IMR-90 (cell line): Measurements from ENCODE around the gene PLEKHA8. TPM values are rescaled to one million over a fixed set of nuclear protein-coding genes. Genes with fewer than 3 reads are reported as not detected.

Experiments
- ATAC-seq: fragments of 200-7000 bp; cut with Tn5 transposase; 2 replicates; pipeline ENCODE4 v1.9.1; 2020; ENCODE audit warnings: low read depth, mild to moderate bottlenecking, moderate library complexity
- BruUV-seq: library from RNA; stranded (reverse); fragments of 400-500 nt; replicated peaks from 2 replicates; lab custom pipeline; 2021; lab: Mats Ljungman, UMichigan
- CTCF ChIA-PET: fragments of 300-600 bp; formaldehyde crosslinking; extraction: SDS; loops from one replicate; lab custom pipeline; 2021; ENCODE audit warnings: antibody characterized with exemption; lab: Yijun Ruan, JAX
- POLR2A ChIA-PET: fragments of 300-600 bp; sonication (Branson Sonifier 250); formaldehyde crosslinking; loops from one replicate; lab custom pipeline; 2022; ENCODE audit warnings: antibody characterized with exemption; ENCODE audit not compliant: unreplicated experiment; lab: Charles Lee
- DNase-seq: peaks from one replicate; pipeline ENCODE4 v3.0.0; 2013
- H2AFZ ChIP-seq: replicated peaks from 2 replicates; pipeline ENCODE3; 2013; ENCODE audit warnings: low read length, mild to moderate bottlenecking; ENCODE audit not compliant: poor library complexity
- H2AK5ac ChIP-seq: 2 replicates; pipeline ENCODE4 v1.6.1; 2013; ENCODE audit warnings: low read depth, low read length, inconsistent platforms
- H2AK9ac ChIP-seq: replicated peaks from 2 replicates; pipeline ENCODE3; 2013; ENCODE audit warnings: mild to moderate bottlenecking, low read depth, low read length, moderate library complexity; ENCODE audit not compliant: poor library complexity
- H2BK120ac ChIP-seq: 2 replicates; pipeline ENCODE4 v1.6.1; 2013; ENCODE audit warnings: low read depth, low read length, inconsistent platforms
- H2BK15ac ChIP-seq: 3 replicates; pipeline ENCODE4 v1.6.1; 2013; ENCODE audit warnings: low read depth, low read length, inconsistent platforms
- H2BK20ac ChIP-seq: 2 replicates; pipeline ENCODE4 v1.6.1; 2013; ENCODE audit warnings: low read depth, mild to moderate bottlenecking, inconsistent platforms, low read length, moderate library complexity
- H2BK5ac ChIP-seq: 2 replicates; pipeline ENCODE4 v1.6.1; 2013; ENCODE audit warnings: mild to moderate bottlenecking, low read depth, low read length, inconsistent platforms; ENCODE audit not compliant: poor library complexity, severe bottlenecking
- H3K14ac ChIP-seq: replicated peaks from 2 replicates; pipeline ENCODE4 v1.6.1; 2013; ENCODE audit warnings: low read depth, low read length, inconsistent platforms
- H3K18ac ChIP-seq: 2 replicates; pipeline ENCODE4 v1.6.1; 2013; ENCODE audit warnings: low read depth, low read length, control low read depth
- H3K23ac ChIP-seq: 2 replicates; pipeline ENCODE4 v1.6.1; 2013; ENCODE audit warnings: low read depth, low read length, inconsistent platforms
- H3K27ac ChIP-seq: 2 replicates; pipeline ENCODE4 v1.5.1; 2013; ENCODE audit warnings: mild to moderate bottlenecking, control low read depth, low read length; ENCODE audit not compliant: insufficient read depth
- H3K27me3 ChIP-seq: 2 replicates; pipeline ENCODE4 v1.6.1; 2013; ENCODE audit warnings: low read length; ENCODE audit not compliant: control insufficient read depth, insufficient read depth
- H3K36me3 ChIP-seq: 2 replicates; pipeline ENCODE4 v1.6.1; 2013; ENCODE audit warnings: low read length, mixed read lengths; ENCODE audit not compliant: control insufficient read depth, insufficient read depth
- H3K4ac ChIP-seq: 2 replicates; pipeline ENCODE4 v1.6.1; 2013; ENCODE audit warnings: low read depth, low read length, inconsistent platforms
- H3K4me1 ChIP-seq: 2 replicates; pipeline ENCODE4 v1.6.1; 2013; ENCODE audit warnings: low read length, mixed read lengths; ENCODE audit not compliant: control insufficient read depth, insufficient read depth
- H3K4me2 ChIP-seq: 2 replicates; pipeline ENCODE4 v1.6.1; 2013; ENCODE audit warnings: low read depth, mild to moderate bottlenecking, control low read depth, low read length, moderate library complexity
- H3K4me3 ChIP-seq: 2 replicates; pipeline ENCODE4 v1.5.1; 2013; ENCODE audit warnings: low read depth, mild to moderate bottlenecking, control low read depth, low read length, moderate library complexity; ENCODE audit not compliant: insufficient read depth
- H3K56ac ChIP-seq: 2 replicates; pipeline ENCODE4 v1.6.1; 2013; ENCODE audit warnings: low read length, inconsistent platforms; ENCODE audit not compliant: insufficient read depth; ENCODE audit errors: extremely low read depth
- H3K79me1 ChIP-seq, 2 experiments: 2 replicates each; pipeline ENCODE4 v1.6.1; 2013; ENCODE audit warnings: low read length in 2 of 2, inconsistent platforms in 1 of 2, low read depth in 1 of 2
- H3K9ac ChIP-seq: 2 replicates; pipeline ENCODE4 v1.6.1; 2013; ENCODE audit warnings: low read depth, low read length, control low read depth
- H3K9me1 ChIP-seq: 2 replicates; pipeline ENCODE4 v1.6.1; 2013; ENCODE audit warnings: low read length, inconsistent platforms; ENCODE audit not compliant: insufficient read depth
- H3K9me3 ChIP-seq: 2 replicates; pipeline ENCODE4 v1.6.1; 2013; ENCODE audit warnings: low read length; ENCODE audit not compliant: control insufficient read depth, insufficient read depth
- H4K20me1 ChIP-seq: 2 replicates; pipeline ENCODE4 v1.6.1; 2013; ENCODE audit warnings: low read length, inconsistent platforms; ENCODE audit not compliant: insufficient read depth
- H4K5ac ChIP-seq: 2 replicates; pipeline ENCODE4 v1.6.1; 2013; ENCODE audit warnings: mild to moderate bottlenecking, low read depth, low read length, control low read depth
- H4K8ac ChIP-seq, 2 experiments: 2 replicates each; pipeline ENCODE4 v1.6.1; 2013; ENCODE audit warnings: low read depth in 2 of 2, low read length in 2 of 2, control low read depth in 1 of 2, inconsistent platforms in 1 of 2
- H4K91ac ChIP-seq: 2 replicates; pipeline ENCODE4 v1.6.1; 2013; ENCODE audit warnings: low read depth, low read length, inconsistent platforms; ENCODE audit not compliant: insufficient read depth
- BHLHE40 ChIP-seq: fragments of 150-350 bp; IDR thresholded peaks from 2 replicates; pipeline ENCODE4 v1.6.1; 2016; ENCODE audit warnings: mild to moderate bottlenecking, low read depth, low read length
- CEBPB ChIP-seq: IDR thresholded peaks from 2 replicates; pipeline ENCODE4 v1.6.1; 2012; ENCODE audit warnings: low read depth, low read length, improper control_type of control experiment
- MAFK ChIP-seq: IDR thresholded peaks from 2 replicates; pipeline ENCODE4 v1.6.1; 2012; ENCODE audit warnings: low read depth, low read length, improper control_type of control experiment
- MAZ ChIP-seq: IDR thresholded peaks from 2 replicates; pipeline ENCODE4 v1.6.1; 2012; ENCODE audit warnings: low read depth, mild to moderate bottlenecking, low read length, improper control_type of control experiment, moderate library complexity, borderline replicate concordance
- NFE2L2 ChIP-seq: fragments of 150-350 bp; IDR thresholded peaks from 2 replicates; pipeline ENCODE4 v1.6.1; 2016; ENCODE audit warnings: low read depth, mild to moderate bottlenecking, low read length
- POLR2A ChIP-seq: IDR thresholded peaks from 2 replicates; pipeline ENCODE4 v1.6.1; 2012; ENCODE audit warnings: mild to moderate bottlenecking, low read depth, low read length
- RAD21 ChIP-seq: IDR thresholded peaks from 2 replicates; pipeline ENCODE4 v1.6.1; 2012; ENCODE audit warnings: low read length, improper control_type of control experiment
- RCOR1 ChIP-seq: IDR thresholded peaks from 2 replicates; pipeline ENCODE4 v1.6.1; 2012; ENCODE audit warnings: mild to moderate bottlenecking, low read length, improper control_type of control experiment; ENCODE audit not compliant: insufficient replicate concordance
- RFX5 ChIP-seq: IDR thresholded peaks from 2 replicates; pipeline ENCODE4 v1.8.0; 2012; ENCODE audit warnings: low read depth, mild to moderate bottlenecking, low read length, moderate library complexity
- SMC3 ChIP-seq: fragments of 150-350 bp; IDR thresholded peaks from 2 replicates; pipeline ENCODE4 v1.6.1; 2016; ENCODE audit warnings: low read depth, mild to moderate bottlenecking, antibody characterized with exemption, low read length, moderate library complexity
- USF2 ChIP-seq: fragments of 150-350 bp; IDR thresholded peaks from 2 replicates; pipeline ENCODE4 v1.6.1; 2017; ENCODE audit warnings: mild to moderate bottlenecking, antibody characterized with exemption, low read length, low read depth
- WGBS, 2 experiments: methylation state at CpG; one replicate each; pipeline versions ENCODE4 v1.1.5 to v1.1.7; 2013; ENCODE audit warnings: missing lambda C conversion rate in 2 of 2; ENCODE audit not compliant: insufficient read length in 1 of 2; ENCODE audit errors: extremely low coverage in 2 of 2; 5-methylcytosine and 5-hydroxymethylcytosine counted together
- dilution Hi-C: fragments of 300-500 bp; cut with HindIII; formaldehyde crosslinking; loops from one replicate; pipeline ENCODE4 v1.14.3; 2018; ENCODE audit warnings: low sequenced_read_pairs; ENCODE audit not compliant: unreplicated experiment
- in situ Hi-C: fragments of 300-500 bp; cut with MboI; formaldehyde crosslinking; loops from 3 replicates; pipeline ENCODE4 v1.14.3; 2019; ENCODE audit warnings: low sequenced_read_pairs, inconsistent platforms, mixed read lengths
- intact Hi-C: fragments of 100-400 bp; cut with micrococcal nuclease; formaldehyde crosslinking; loops from 2 replicates; pipeline ENCODE4 v1.10.0; 2022
- polyA plus RNA-seq, 3 experiments: library from polyadenylated mRNA; depleted of rRNA; stranded (reverse); fragments of >200 nt; gene quantifications; 2 replicates each; pipeline ENCODE4 v1.2.3, GENCODE V29; 2012; ENCODE audit warnings: low replicate concordance in 1 of 3
- total RNA-seq: library from RNA; depleted of rRNA; stranded (reverse); fragments of >200 nt; gene quantifications from 2 replicates; pipeline ENCODE4 v1.2.3, GENCODE V29; 2012
- TF ChIP-seq, protein P1 (sequence below): fragments of 150-350 bp; IDR thresholded peaks from 2 replicates; pipeline ENCODE4 v1.6.1; 2016; ENCODE audit warnings: low read depth, mild to moderate bottlenecking, low read length, moderate library complexity, borderline replicate concordance
- TF ChIP-seq, protein P2 (sequence below): conservative IDR thresholded peaks from 2 replicates; pipeline ENCODE4 v1.5.1; 2012; ENCODE audit warnings: mild to moderate bottlenecking, low read depth, low read length, improper control_type of control experiment

The PLEKHA8 gene
- total and polyA plus RNA-seq, 2 of the 4 experiments (the other 2 are of a cell fraction), result 3.6 to 9.7 TPM

DNA sequence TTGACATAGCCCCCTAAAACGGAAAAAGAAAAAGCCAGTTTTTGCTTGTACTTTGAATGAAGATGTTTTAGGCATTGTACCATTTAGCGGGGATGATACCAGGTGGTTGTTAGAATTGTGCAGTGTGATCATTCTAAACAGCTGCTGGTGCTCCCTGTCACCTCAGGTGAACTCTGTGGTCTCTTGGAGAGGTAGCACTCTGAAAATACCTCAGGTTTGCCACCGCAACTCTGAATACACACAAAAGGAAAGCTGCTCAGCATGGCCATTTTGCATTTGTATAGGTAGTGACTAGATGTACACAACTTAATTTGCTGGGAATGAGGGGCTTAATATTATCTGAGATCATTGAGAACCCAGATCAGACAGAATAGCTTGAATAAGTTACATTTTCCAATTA, 52.6 kb downstream of the PLEKHA8 start:
- BruUV-seq, result no TSS peak
- no peaks in the 10 kb centered on the region for H3K79me1 ChIP-seq
- H3K9me3 ChIP-seq, result no peaks in the 10 kb centered on the region
- no peak overlapping the region for H3K23ac ChIP-seq
- no peaks in the 10 kb centered on the region for H4K20me1 ChIP-seq
- no peak overlapping the region for H3K27ac ChIP-seq
- no peak overlapping the region for H2AK5ac ChIP-seq
- no peak overlapping the region for H4K8ac ChIP-seq
- no peaks in the 10 kb centered on the region for H3K27me3 ChIP-seq
- no peak overlapping the region for H3K9ac ChIP-seq
- ATAC-seq, result no peak
- no peak overlapping the region for H2BK15ac ChIP-seq
- H3K4me1 ChIP-seq, result no peaks in the 10 kb centered on the region
- H2AFZ ChIP-seq, result no peak overlapping the region
- no peak overlapping the region for H2BK20ac ChIP-seq
- no peak overlapping the region for H2BK120ac ChIP-seq
- H3K14ac ChIP-seq, result no peak overlapping the region
- dilution Hi-C loops, result no loop called here
- no peak overlapping the region for H2BK5ac ChIP-seq
- no peak overlapping the region for H3K4me2 ChIP-seq
- CTCF ChIA-PET, result no interaction called here
- no peak overlapping the region for H4K91ac ChIP-seq
- H3K56ac ChIP-seq, result no peak overlapping the region
- H3K18ac ChIP-seq, result no peak overlapping the region
- no peak overlapping the region for H2AK9ac ChIP-seq
- no peak overlapping the region for H4K5ac ChIP-seq
- DNase-seq, result no peak
- no peak overlapping the region for H3K4me3 ChIP-seq
- peaks cover 4% of the 10 kb centered on the region; the same call in 1 of the 2 replicates for H3K9me1 ChIP-seq
- peaks cover 6% of the 10 kb centered on the region for H3K36me3 ChIP-seq
- POLR2A ChIA-PET, result no interaction called here
- in situ Hi-C loops, result no loop called here
- WGBS, 2 experiments, result 80% methylated on average over 1 of the region's 3 CpGs; no CpG with 5 or more reads in 1 of the 2 experiments
- intact Hi-C loops, result no loop called here
- H3K4ac ChIP-seq, result no peak overlapping the region
- TF ChIP-seq MAFK (no peak), POLR2A (no peak), RFX5 (no peak), MAZ (no peak), BHLHE40 (no peak), CEBPB (no peak), SMC3 (no peak), RAD21 (no peak), NFE2L2 (no peak), RCOR1 (no peak), USF2 (no peak)
- TF ChIP-seq, protein P1, sequence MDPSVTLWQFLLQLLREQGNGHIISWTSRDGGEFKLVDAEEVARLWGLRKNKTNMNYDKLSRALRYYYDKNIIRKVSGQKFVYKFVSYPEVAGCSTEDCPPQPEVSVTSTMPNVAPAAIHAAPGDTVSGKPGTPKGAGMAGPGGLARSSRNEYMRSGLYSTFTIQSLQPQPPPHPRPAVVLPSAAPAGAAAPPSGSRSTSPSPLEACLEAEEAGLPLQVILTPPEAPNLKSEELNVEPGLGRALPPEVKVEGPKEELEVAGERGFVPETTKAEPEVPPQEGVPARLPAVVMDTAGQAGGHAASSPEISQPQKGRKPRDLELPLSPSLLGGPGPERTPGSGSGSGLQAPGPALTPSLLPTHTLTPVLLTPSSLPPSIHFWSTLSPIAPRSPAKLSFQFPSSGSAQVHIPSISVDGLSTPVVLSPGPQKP, result no peak
- TF ChIP-seq, protein P2, sequence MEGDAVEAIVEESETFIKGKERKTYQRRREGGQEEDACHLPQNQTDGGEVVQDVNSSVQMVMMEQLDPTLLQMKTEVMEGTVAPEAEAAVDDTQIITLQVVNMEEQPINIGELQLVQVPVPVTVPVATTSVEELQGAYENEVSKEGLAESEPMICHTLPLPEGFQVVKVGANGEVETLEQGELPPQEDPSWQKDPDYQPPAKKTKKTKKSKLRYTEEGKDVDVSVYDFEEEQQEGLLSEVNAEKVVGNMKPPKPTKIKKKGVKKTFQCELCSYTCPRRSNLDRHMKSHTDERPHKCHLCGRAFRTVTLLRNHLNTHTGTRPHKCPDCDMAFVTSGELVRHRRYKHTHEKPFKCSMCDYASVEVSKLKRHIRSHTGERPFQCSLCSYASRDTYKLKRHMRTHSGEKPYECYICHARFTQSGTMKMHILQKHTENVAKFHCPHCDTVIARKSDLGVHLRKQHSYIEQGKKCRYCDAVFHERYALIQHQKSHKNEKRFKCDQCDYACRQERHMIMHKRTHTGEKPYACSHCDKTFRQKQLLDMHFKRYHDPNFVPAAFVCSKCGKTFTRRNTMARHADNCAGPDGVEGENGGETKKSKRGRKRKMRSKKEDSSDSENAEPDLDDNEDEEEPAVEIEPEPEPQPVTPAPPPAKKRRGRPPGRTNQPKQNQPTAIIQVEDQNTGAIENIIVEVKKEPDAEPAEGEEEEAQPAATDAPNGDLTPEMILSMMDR, result no peak
